Measurements from ENCODE around the gene STC2. TPM values are rescaled to one million over a fixed set of nuclear protein-coding genes. Genes with fewer than 3 reads are reported as not detected.

The STC2 gene
- total RNA-seq, 1 experiment from 2014 or later: 224 TPM

GRCh38 chr5:173274771-173275170, 53.4 kb downstream of the STC2 start:
- no peaks in the 10 kb centered on the region for H3K27me3 ChIP-seq (replicated peaks; ENCODE audit: control insufficient read depth, insufficient read depth, low read length)
- DNase-seq: no peak
- peaks cover 3% of the 10 kb centered on the region; the same call in 1 of the 2 replicates for H3K9me3 ChIP-seq
- peaks cover 11% of the 10 kb centered on the region for H3K9me3 Mint-ChIP-seq (ENCODE audit: unreplicated experiment)
- CTCF ChIA-PET: no interaction called here
- POLR2A ChIA-PET: no interaction called here
- no peak overlapping the region for H3K27ac Mint-ChIP-seq (ENCODE audit: unreplicated experiment)
- H3K4me3 ChIP-seq (ENCODE audit: low read depth, low read length): no peak overlapping the region
- intact Hi-C loops (cut with micrococcal nuclease; ENCODE audit: unreplicated experiment): no loop called here
- no peak overlapping the region for H3K4me3 Mint-ChIP-seq (ENCODE audit: unreplicated experiment)
- no peaks in the 10 kb centered on the region for H3K36me3 Mint-ChIP-seq (ENCODE audit: insufficient read depth, unreplicated experiment)
- H3K36me3 ChIP-seq (ENCODE audit: control insufficient read depth, insufficient read depth, low read length): no peaks in the 10 kb centered on the region
- no TSS peak for BruUV-seq (replicated peaks)
- peaks cover 6% of the 10 kb centered on the region for H3K27me3 Mint-ChIP-seq (ENCODE audit: insufficient read depth, unreplicated experiment)
- H3K4me1 Mint-ChIP-seq (ENCODE audit: low read depth, unreplicated experiment): peaks cover 9% of the 10 kb centered on the region
- no peaks in the 10 kb centered on the region for H3K4me1 ChIP-seq
- TF ChIP-seq CTCF (IDR thresholded peaks at IDR 0.05; ENCODE audit: insufficient read depth in 1 of 2, low read depth in 1 of 2, low read length in 1 of 2, severe bottlenecking in 1 of 2, unreplicated experiment in 1 of 2): no peak

GRCh38 chr5:173271419-173271818, 56.8 kb downstream of the STC2 start:
- DNase-seq: no peak
- no peak for TF ChIP-seq CTCF (IDR thresholded peaks at IDR 0.05; ENCODE audit: insufficient read depth in 1 of 2, low read depth in 1 of 2, low read length in 1 of 2, severe bottlenecking in 1 of 2, unreplicated experiment in 1 of 2)
- no peak overlapping the region for H3K4me3 ChIP-seq (ENCODE audit: low read depth, low read length)
- POLR2A ChIA-PET: no interaction called here
- CTCF ChIA-PET: no interaction called here
- no peaks in the 10 kb centered on the region for H3K4me1 ChIP-seq
- H3K36me3 ChIP-seq (ENCODE audit: control insufficient read depth, insufficient read depth, low read length): no peaks in the 10 kb centered on the region
- no peak overlapping the region for H3K4me3 Mint-ChIP-seq (ENCODE audit: unreplicated experiment)
- intact Hi-C loops (cut with micrococcal nuclease; ENCODE audit: unreplicated experiment): no loop called here
- H3K4me1 Mint-ChIP-seq (ENCODE audit: low read depth, unreplicated experiment): no peaks in the 10 kb centered on the region
- peaks cover 3% of the 10 kb centered on the region; the same call in 1 of the 2 replicates for H3K9me3 ChIP-seq
- H3K9me3 Mint-ChIP-seq (ENCODE audit: unreplicated experiment): peaks cover 11% of the 10 kb centered on the region
- no TSS peak for BruUV-seq (replicated peaks)
- H3K36me3 Mint-ChIP-seq (ENCODE audit: insufficient read depth, unreplicated experiment): no peaks in the 10 kb centered on the region
- H3K27me3 Mint-ChIP-seq (ENCODE audit: insufficient read depth, unreplicated experiment): peaks cover 5% of the 10 kb centered on the region
- H3K27ac Mint-ChIP-seq (ENCODE audit: unreplicated experiment): no peak overlapping the region
- H3K27me3 ChIP-seq (replicated peaks; ENCODE audit: control insufficient read depth, insufficient read depth, low read length): no peaks in the 10 kb centered on the region

GRCh38 chr5:173268750-173269432, 59.3 kb downstream of the STC2 start:
- Mint-ChIP-seq H3K4me1 (ENCODE audit: low read depth, unreplicated experiment) (no peaks in the 10 kb centered on the region), H3K27me3 (ENCODE audit: insufficient read depth, unreplicated experiment) (peaks cover 4% of the 10 kb centered on the region), H3K36me3 (ENCODE audit: insufficient read depth, unreplicated experiment) (no peaks in the 10 kb centered on the region), H3K9me3 (ENCODE audit: unreplicated experiment) (no peaks in the 10 kb centered on the region), H3K4me3 (ENCODE audit: unreplicated experiment) (no peak overlapping the region), H3K27ac (ENCODE audit: unreplicated experiment) (no peak overlapping the region)
- H3K4me1 ChIP-seq: no peaks in the 10 kb centered on the region
- ChIA-PET CTCF (interaction anchor here (0.7 kb wide), 1 partner anchor 305 kb away, joined by 4 read pairs; no protein-coding TSS in a partner anchor), POLR2A (interaction anchor here (0.6 kb wide), 1 partner anchor 133 kb away, joined by 3 read pairs; no protein-coding TSS in a partner anchor)
- H3K36me3 ChIP-seq (ENCODE audit: control insufficient read depth, insufficient read depth, low read length): no peaks in the 10 kb centered on the region
- BruUV-seq (replicated peaks): no TSS peak
- TF ChIP-seq CTCF (IDR thresholded peaks at IDR 0.05; ENCODE audit: insufficient read depth in 1 of 2, low read depth in 1 of 2, low read length in 1 of 2, severe bottlenecking in 1 of 2, unreplicated experiment in 1 of 2): no peak
- no peaks in the 10 kb centered on the region for H3K9me3 ChIP-seq
- H3K4me3 ChIP-seq (ENCODE audit: low read depth, low read length): no peak overlapping the region
- DNase-seq: no peak
- no peaks in the 10 kb centered on the region for H3K27me3 ChIP-seq (replicated peaks; ENCODE audit: control insufficient read depth, insufficient read depth, low read length)
- intact Hi-C loops (cut with micrococcal nuclease; ENCODE audit: unreplicated experiment): no loop called here

All from Caco-2 (cell line).